GM23338 (cell line): ENCODE results near the gene HTR2A. TPM values are rescaled to one million over a fixed set of nuclear protein-coding genes. Genes with fewer than 3 reads are reported as not detected.

ENCODE experiments used
- ATAC-seq: fragments of 200-7000 bp; cut with Tn5 transposase; 3 replicates; pipeline ENCODE4 v1.9.1; 2020
- DNase-seq: peaks from one replicate; pipeline ENCODE4 v3.0.0-alpha.2; 2015; ENCODE audit warnings: low spot score
- H2AFZ ChIP-seq: fragments of 200-600 bp; sonication (generic); 2 replicates; pipeline ENCODE4 v1.8.0; 2016; ENCODE audit warnings: antibody characterized with exemption, mild to moderate bottlenecking, moderate library complexity
- H3F3A ChIP-seq: fragments of 200-600 bp; sonication (generic); replicated peaks from 2 replicates; pipeline ENCODE4 v1.8.0; 2017; ENCODE audit warnings: antibody characterized with exemption, mixed run types, low read depth
- H3K27ac ChIP-seq: fragments of 200-600 bp; sonication (generic); 2 replicates; pipeline ENCODE4 v1.6.1; 2016; ENCODE audit warnings: low read depth
- H3K27me3 ChIP-seq: fragments of 200-600 bp; sonication (generic); 2 replicates; pipeline ENCODE4 v1.8.0; 2016; ENCODE audit warnings: mild to moderate bottlenecking, mixed run types, moderate library complexity; ENCODE audit not compliant: insufficient read depth
- H3K36me3 ChIP-seq: fragments of 200-600 bp; sonication (generic); 2 replicates; pipeline ENCODE4 v1.8.0; 2016; ENCODE audit warnings: mild to moderate bottlenecking; ENCODE audit not compliant: insufficient read depth
- H3K4me1 ChIP-seq: fragments of 200-600 bp; sonication (generic); 2 replicates; pipeline ENCODE4 v1.8.0; 2016; ENCODE audit warnings: mild to moderate bottlenecking, moderate library complexity; ENCODE audit not compliant: insufficient read depth
- H3K4me2 ChIP-seq: fragments of 200-600 bp; sonication (generic); 2 replicates; pipeline ENCODE4 v1.7.1; 2017; ENCODE audit warnings: mixed run types
- H3K4me3 ChIP-seq: fragments of 200-600 bp; sonication (generic); 2 replicates; pipeline ENCODE4 v1.6.1; 2016; ENCODE audit warnings: mixed run types
- H3K79me2 ChIP-seq: fragments of 200-600 bp; sonication (generic); replicated peaks from 2 replicates; pipeline ENCODE4 v1.8.0; 2017; ENCODE audit warnings: mild to moderate bottlenecking; ENCODE audit not compliant: insufficient read depth
- H3K9me2 ChIP-seq: fragments of 200-600 bp; sonication (generic); 2 replicates; pipeline ENCODE4 v1.8.0; 2017; ENCODE audit not compliant: insufficient read depth
- H4K20me1 ChIP-seq: fragments of 200-600 bp; sonication (generic); replicated peaks from 2 replicates; pipeline ENCODE4 v1.8.0; 2017; ENCODE audit warnings: mild to moderate bottlenecking; ENCODE audit not compliant: insufficient read depth
- H3K27ac Mint-ChIP-seq: 2 replicates; pipeline ENCODE4 v1.8.0; 2020; ENCODE audit warnings: inconsistent platforms, mild to moderate bottlenecking, moderate library complexity, mixed read lengths
- H3K27me3 Mint-ChIP-seq: 3 replicates; pipeline ENCODE4 v1.8.0; 2022; ENCODE audit warnings: low read depth, mild to moderate bottlenecking, moderate library complexity, mixed read lengths, inconsistent platforms; ENCODE audit not compliant: insufficient read depth, poor library complexity
- H3K36me3 Mint-ChIP-seq: 3 replicates; pipeline ENCODE4 v1.8.0; 2021; ENCODE audit warnings: low read depth, mild to moderate bottlenecking, inconsistent platforms, moderate library complexity, mixed read lengths
- H3K4me1 Mint-ChIP-seq: 3 replicates; pipeline ENCODE4 v1.8.0; 2020; ENCODE audit warnings: mild to moderate bottlenecking, inconsistent platforms, mixed read lengths
- H3K4me3 Mint-ChIP-seq: 3 replicates; pipeline ENCODE4 v1.8.0; 2021; ENCODE audit warnings: moderate library complexity, mild to moderate bottlenecking, inconsistent platforms, mixed read lengths
- H3K9me3 Mint-ChIP-seq: 3 replicates; pipeline ENCODE4 v1.8.0; 2020; ENCODE audit warnings: moderate library complexity, mild to moderate bottlenecking, inconsistent platforms, mixed read lengths
- CREB1 ChIP-seq: fragments of 250-450 bp; sonication (Bioruptor Pico); IDR thresholded peaks from 2 replicates; pipeline ENCODE4 v1.5.0; 2020; ENCODE audit warnings: low read depth, mild to moderate bottlenecking, moderate library complexity
- CTCF ChIP-seq, 2 experiments: fragments of 200-600 bp in 1 of 2; sonication (generic) in 1 of 2; conservative IDR thresholded peaks; 2 replicates each; pipeline versions ENCODE4 v1.5.1 to v1.6.1; 2016 to 2017; ENCODE audit warnings: antibody characterized with exemption in 2 of 2, low read depth in 2 of 2, mild to moderate bottlenecking in 2 of 2, moderate library complexity in 1 of 2
- ETS1 ChIP-seq: IDR thresholded peaks from 2 replicates; pipeline ENCODE4 v1.6.1; 2016; ENCODE audit warnings: antibody characterized with exemption
- EZH2 ChIP-seq: fragments of 200-600 bp; sonication (generic); IDR thresholded peaks from one replicate; pipeline ENCODE4 v1.8.0; 2017; ENCODE audit warnings: antibody characterized with exemption, mild to moderate bottlenecking, low read depth; ENCODE audit not compliant: unreplicated experiment
- EZH2phosphoT487 ChIP-seq: fragments of 200-600 bp; sonication (generic); IDR thresholded peaks from one replicate; pipeline ENCODE4 v1.8.1; 2018; ENCODE audit warnings: antibody characterized with exemption; ENCODE audit not compliant: unreplicated experiment
- JUNB ChIP-seq: IDR thresholded peaks from one replicate; pipeline ENCODE4 v1.6.1; 2016; ENCODE audit warnings: antibody characterized with exemption; ENCODE audit not compliant: unreplicated experiment
- NANOG ChIP-seq: IDR thresholded peaks from 2 replicates; pipeline ENCODE4 v1.6.1; 2016; ENCODE audit warnings: antibody characterized with exemption, borderline replicate concordance
- POLR2AphosphoS5 ChIP-seq: IDR thresholded peaks from 2 replicates; pipeline ENCODE4 v1.6.1; 2016; ENCODE audit warnings: antibody characterized with exemption, low read depth
- STAT1 ChIP-seq: IDR thresholded peaks from one replicate; pipeline ENCODE4 v1.6.1; 2016; ENCODE audit warnings: antibody characterized with exemption; ENCODE audit not compliant: unreplicated experiment
- ZNF114 ChIP-seq: fragments of 250-450 bp; sonication (Bioruptor Pico); IDR thresholded peaks from 2 replicates; pipeline ENCODE4 v1.5.0; 2020; ENCODE audit warnings: mild to moderate bottlenecking, moderate library complexity
- ZNF331 ChIP-seq: fragments of 250-450 bp; sonication (Bioruptor Pico); IDR thresholded peaks from 2 replicates; pipeline ENCODE4 v1.5.0; 2020; ENCODE audit warnings: low read depth, mild to moderate bottlenecking, moderate library complexity
- ZNF462 ChIP-seq: fragments of 250-450 bp; sonication (Bioruptor Pico); IDR thresholded peaks from 2 replicates; pipeline ENCODE4 v1.5.0; 2020; ENCODE audit warnings: mild to moderate bottlenecking, moderate library complexity
- polyA plus RNA-seq: library from polyadenylated mRNA; unstranded; fragments of >200 nt; fragmentation: Nextera tagmentation; extraction: Ambion mirVana; gene quantifications from 2 replicates; pipeline ENCODE4 v1.2.1, GENCODE V29; 2016
- total RNA-seq: library from RNA; depleted of rRNA; stranded (reverse); fragments of >200 nt; shearing (Covaris generic); gene quantifications from 2 replicates; pipeline ENCODE4 v1.2.3, GENCODE V29; 2014

HTR2A gene
- total and polyA plus RNA-seq, 2 experiments from 2014 or later, result not detected

- TF ChIP-seq EZH2phosphoT487 (no peak), JUNB (no peak), POLR2AphosphoS5 (no peak), ZNF331 (CRISPR knock-in tag) (no peak), ZNF462 (CRISPR knock-in tag) (no peak), EZH2 (no peak), ETS1 (no peak), ZNF114 (no peak), NANOG (no peak), CREB1 (CRISPR knock-in tag) (no peak), CTCF (conservative IDR thresholded peaks at IDR 0.05; ENCODE audit: low read depth in 2 of 2) (no peak), STAT1 (no peak)
- no peak overlapping the region for H3K4me3 ChIP-seq
- DNase-seq, result peak; percentile 21
- H3K4me2 ChIP-seq, result no peak overlapping the region
- H2AFZ ChIP-seq, result no peak overlapping the region
- no peak for ATAC-seq
- Mint-ChIP-seq H3K9me3 (no peaks in the 10 kb centered on the region), H3K27me3 (peaks cover 2% of the 10 kb centered on the region), H3K27ac (no peak overlapping the region), H3K36me3 (no peaks in the 10 kb centered on the region), H3K4me1 (peaks cover 4% of the 10 kb centered on the region; the same call in 2 of the 3 replicates), H3K4me3 (no peak overlapping the region)
- H4K20me1 ChIP-seq, result no peaks in the 10 kb centered on the region
- H3K9me2 ChIP-seq, result no peaks in the 10 kb centered on the region
- no peaks in the 10 kb centered on the region for H3K4me1 ChIP-seq
- no peaks in the 10 kb centered on the region for H3K79me2 ChIP-seq
- no peaks in the 10 kb centered on the region for H3K27me3 ChIP-seq
- H3F3A ChIP-seq, result no peaks in the 10 kb centered on the region
- no peak overlapping the region for H3K27ac ChIP-seq
- no peaks in the 10 kb centered on the region for H3K36me3 ChIP-seq
These were observed 38.7 kb downstream of the HTR2A start for GRCh38 chr13:46858163-46858562.
